ENCODE data around the gene GPR15LG.

DNA sequence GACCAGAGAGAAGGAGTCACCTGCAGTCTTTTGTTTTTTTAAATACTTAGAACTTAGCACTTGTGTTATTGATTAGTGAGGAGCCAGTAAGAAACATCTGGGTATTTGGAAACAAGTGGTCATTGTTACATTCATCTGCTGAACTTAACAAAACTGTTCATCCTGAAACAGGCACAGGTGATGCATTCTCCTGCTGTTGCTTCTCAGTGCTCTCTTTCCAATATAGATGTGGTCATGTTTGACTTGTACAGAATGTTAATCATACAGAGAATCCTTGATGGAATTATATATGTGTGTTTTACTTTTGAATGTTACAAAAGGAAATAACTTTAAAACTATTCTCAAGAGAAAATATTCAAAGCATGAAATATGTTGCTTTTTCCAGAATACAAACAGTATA lies 20.8 kb upstream of the GPR15LG start:
- TF ChIP-seq, protein P1, sequence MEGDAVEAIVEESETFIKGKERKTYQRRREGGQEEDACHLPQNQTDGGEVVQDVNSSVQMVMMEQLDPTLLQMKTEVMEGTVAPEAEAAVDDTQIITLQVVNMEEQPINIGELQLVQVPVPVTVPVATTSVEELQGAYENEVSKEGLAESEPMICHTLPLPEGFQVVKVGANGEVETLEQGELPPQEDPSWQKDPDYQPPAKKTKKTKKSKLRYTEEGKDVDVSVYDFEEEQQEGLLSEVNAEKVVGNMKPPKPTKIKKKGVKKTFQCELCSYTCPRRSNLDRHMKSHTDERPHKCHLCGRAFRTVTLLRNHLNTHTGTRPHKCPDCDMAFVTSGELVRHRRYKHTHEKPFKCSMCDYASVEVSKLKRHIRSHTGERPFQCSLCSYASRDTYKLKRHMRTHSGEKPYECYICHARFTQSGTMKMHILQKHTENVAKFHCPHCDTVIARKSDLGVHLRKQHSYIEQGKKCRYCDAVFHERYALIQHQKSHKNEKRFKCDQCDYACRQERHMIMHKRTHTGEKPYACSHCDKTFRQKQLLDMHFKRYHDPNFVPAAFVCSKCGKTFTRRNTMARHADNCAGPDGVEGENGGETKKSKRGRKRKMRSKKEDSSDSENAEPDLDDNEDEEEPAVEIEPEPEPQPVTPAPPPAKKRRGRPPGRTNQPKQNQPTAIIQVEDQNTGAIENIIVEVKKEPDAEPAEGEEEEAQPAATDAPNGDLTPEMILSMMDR (IDR thresholded peaks at IDR 0.05 in 2 of 3, conservative IDR thresholded peaks at IDR 0.05 in 1 of 3; ENCODE audit: control insufficient read depth in 2 of 3, extremely low read depth in 1 of 3, insufficient read depth in 1 of 3, low read depth in 3 of 3, low read length in 3 of 3), result no peak
- TF ChIP-seq, protein P2, sequence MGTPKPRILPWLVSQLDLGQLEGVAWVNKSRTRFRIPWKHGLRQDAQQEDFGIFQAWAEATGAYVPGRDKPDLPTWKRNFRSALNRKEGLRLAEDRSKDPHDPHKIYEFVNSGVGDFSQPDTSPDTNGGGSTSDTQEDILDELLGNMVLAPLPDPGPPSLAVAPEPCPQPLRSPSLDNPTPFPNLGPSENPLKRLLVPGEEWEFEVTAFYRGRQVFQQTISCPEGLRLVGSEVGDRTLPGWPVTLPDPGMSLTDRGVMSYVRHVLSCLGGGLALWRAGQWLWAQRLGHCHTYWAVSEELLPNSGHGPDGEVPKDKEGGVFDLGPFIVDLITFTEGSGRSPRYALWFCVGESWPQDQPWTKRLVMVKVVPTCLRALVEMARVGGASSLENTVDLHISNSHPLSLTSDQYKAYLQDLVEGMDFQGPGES (IDR thresholded peaks at IDR 0.05), result no peak
- no peak for TF ChIP-seq FOS (IDR thresholded peaks at IDR 0.05; ENCODE audit: borderline replicate concordance, extremely low read depth, insufficient read length)
- TF ChIP-seq, protein P3, sequence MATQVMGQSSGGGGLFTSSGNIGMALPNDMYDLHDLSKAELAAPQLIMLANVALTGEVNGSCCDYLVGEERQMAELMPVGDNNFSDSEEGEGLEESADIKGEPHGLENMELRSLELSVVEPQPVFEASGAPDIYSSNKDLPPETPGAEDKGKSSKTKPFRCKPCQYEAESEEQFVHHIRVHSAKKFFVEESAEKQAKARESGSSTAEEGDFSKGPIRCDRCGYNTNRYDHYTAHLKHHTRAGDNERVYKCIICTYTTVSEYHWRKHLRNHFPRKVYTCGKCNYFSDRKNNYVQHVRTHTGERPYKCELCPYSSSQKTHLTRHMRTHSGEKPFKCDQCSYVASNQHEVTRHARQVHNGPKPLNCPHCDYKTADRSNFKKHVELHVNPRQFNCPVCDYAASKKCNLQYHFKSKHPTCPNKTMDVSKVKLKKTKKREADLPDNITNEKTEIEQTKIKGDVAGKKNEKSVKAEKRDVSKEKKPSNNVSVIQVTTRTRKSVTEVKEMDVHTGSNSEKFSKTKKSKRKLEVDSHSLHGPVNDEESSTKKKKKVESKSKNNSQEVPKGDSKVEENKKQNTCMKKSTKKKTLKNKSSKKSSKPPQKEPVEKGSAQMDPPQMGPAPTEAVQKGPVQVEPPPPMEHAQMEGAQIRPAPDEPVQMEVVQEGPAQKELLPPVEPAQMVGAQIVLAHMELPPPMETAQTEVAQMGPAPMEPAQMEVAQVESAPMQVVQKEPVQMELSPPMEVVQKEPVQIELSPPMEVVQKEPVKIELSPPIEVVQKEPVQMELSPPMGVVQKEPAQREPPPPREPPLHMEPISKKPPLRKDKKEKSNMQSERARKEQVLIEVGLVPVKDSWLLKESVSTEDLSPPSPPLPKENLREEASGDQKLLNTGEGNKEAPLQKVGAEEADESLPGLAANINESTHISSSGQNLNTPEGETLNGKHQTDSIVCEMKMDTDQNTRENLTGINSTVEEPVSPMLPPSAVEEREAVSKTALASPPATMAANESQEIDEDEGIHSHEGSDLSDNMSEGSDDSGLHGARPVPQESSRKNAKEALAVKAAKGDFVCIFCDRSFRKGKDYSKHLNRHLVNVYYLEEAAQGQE (IDR thresholded peaks at IDR 0.05; ENCODE audit: low read depth, low read length), result no peak
- no peak for TF ChIP-seq RFX5 (IDR thresholded peaks at IDR 0.05; ENCODE audit: low read depth, low read length)
- TF ChIP-seq POLR2AphosphoS5 (IDR thresholded peaks at IDR 0.05; ENCODE audit: low read length), result no peak
- no peak for TF ChIP-seq ZNF217 (IDR thresholded peaks at IDR 0.05)
- TF ChIP-seq ZNF274 (IDR thresholded peaks at IDR 0.05; ENCODE audit: insufficient read depth, insufficient read length), result no peak
- TF ChIP-seq, protein P4, sequence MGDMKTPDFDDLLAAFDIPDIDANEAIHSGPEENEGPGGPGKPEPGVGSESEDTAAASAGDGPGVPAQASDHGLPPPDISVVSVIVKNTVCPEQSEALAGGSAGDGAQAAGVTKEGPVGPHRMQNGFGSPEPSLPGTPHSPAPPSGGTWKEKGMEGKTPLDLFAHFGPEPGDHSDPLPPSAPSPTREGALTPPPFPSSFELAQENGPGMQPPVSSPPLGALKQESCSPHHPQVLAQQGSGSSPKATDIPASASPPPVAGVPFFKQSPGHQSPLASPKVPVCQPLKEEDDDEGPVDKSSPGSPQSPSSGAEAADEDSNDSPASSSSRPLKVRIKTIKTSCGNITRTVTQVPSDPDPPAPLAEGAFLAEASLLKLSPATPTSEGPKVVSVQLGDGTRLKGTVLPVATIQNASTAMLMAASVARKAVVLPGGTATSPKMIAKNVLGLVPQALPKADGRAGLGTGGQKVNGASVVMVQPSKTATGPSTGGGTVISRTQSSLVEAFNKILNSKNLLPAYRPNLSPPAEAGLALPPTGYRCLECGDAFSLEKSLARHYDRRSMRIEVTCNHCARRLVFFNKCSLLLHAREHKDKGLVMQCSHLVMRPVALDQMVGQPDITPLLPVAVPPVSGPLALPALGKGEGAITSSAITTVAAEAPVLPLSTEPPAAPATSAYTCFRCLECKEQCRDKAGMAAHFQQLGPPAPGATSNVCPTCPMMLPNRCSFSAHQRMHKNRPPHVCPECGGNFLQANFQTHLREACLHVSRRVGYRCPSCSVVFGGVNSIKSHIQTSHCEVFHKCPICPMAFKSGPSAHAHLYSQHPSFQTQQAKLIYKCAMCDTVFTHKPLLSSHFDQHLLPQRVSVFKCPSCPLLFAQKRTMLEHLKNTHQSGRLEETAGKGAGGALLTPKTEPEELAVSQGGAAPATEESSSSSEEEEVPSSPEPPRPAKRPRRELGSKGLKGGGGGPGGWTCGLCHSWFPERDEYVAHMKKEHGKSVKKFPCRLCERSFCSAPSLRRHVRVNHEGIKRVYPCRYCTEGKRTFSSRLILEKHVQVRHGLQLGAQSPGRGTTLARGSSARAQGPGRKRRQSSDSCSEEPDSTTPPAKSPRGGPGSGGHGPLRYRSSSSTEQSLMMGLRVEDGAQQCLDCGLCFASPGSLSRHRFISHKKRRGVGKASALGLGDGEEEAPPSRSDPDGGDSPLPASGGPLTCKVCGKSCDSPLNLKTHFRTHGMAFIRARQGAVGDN (IDR thresholded peaks at IDR 0.05), result no peak
- no peak for TF ChIP-seq SIN3A (IDR thresholded peaks at IDR 0.05; ENCODE audit: low read depth, low read length)
- TF ChIP-seq, protein P5, sequence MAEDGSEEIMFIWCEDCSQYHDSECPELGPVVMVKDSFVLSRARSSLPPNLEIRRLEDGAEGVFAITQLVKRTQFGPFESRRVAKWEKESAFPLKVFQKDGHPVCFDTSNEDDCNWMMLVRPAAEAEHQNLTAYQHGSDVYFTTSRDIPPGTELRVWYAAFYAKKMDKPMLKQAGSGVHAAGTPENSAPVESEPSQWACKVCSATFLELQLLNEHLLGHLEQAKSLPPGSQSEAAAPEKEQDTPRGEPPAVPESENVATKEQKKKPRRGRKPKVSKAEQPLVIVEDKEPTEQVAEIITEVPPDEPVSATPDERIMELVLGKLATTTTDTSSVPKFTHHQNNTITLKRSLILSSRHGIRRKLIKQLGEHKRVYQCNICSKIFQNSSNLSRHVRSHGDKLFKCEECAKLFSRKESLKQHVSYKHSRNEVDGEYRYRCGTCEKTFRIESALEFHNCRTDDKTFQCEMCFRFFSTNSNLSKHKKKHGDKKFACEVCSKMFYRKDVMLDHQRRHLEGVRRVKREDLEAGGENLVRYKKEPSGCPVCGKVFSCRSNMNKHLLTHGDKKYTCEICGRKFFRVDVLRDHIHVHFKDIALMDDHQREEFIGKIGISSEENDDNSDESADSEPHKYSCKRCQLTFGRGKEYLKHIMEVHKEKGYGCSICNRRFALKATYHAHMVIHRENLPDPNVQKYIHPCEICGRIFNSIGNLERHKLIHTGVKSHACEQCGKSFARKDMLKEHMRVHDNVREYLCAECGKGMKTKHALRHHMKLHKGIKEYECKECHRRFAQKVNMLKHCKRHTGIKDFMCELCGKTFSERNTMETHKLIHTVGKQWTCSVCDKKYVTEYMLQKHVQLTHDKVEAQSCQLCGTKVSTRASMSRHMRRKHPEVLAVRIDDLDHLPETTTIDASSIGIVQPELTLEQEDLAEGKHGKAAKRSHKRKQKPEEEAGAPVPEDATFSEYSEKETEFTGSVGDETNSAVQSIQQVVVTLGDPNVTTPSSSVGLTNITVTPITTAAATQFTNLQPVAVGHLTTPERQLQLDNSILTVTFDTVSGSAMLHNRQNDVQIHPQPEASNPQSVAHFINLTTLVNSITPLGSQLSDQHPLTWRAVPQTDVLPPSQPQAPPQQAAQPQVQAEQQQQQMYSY (CRISPR knock-in tag; IDR thresholded peaks at IDR 0.05), result no peak
- TF ChIP-seq NR2C1 (IDR thresholded peaks at IDR 0.05), result no peak

Measured in GM12878 (cell line).